T-helper 17 cell (primary cell): ENCODE data around the gene HIVEP3. TPM values are rescaled to one million over a fixed set of nuclear protein-coding genes. Genes with fewer than 3 reads are reported as not detected.

Source experiments
- ATAC-seq: fragments of 150-1000 bp; cut with Tn5 transposase; 2 replicates; pipeline ENCODE4 v1.10.0; 2021; ENCODE audit warnings: mild to moderate bottlenecking, moderate library complexity
- DNase-seq, 3 donors: peaks; one replicate each; pipeline versions ENCODE4 v3.0.0 to v3.0.0-alpha.2; 2020 to 2021
- H3K9me3 ChIP-seq: one replicate; pipeline ENCODE4 v1.7.0; 2013; ENCODE audit warnings: low read length, mild to moderate bottlenecking; ENCODE audit not compliant: control insufficient read depth, poor library complexity, severe bottlenecking
- H3K27ac Mint-ChIP-seq: one replicate; pipeline ENCODE4 v1.8.0; 2022; ENCODE audit warnings: mild to moderate bottlenecking, moderate library complexity, mixed read lengths
- H3K27me3 Mint-ChIP-seq: one replicate; pipeline ENCODE4 v1.8.0; 2022; ENCODE audit warnings: mixed read lengths
- H3K36me3 Mint-ChIP-seq: one replicate; pipeline ENCODE4 v1.8.0; 2022; ENCODE audit warnings: low read depth, mixed read lengths
- H3K4me1 Mint-ChIP-seq: one replicate; pipeline ENCODE4 v1.8.0; 2022; ENCODE audit warnings: mild to moderate bottlenecking, mixed read lengths
- H3K4me3 Mint-ChIP-seq: one replicate; pipeline ENCODE4 v1.8.0; 2022; ENCODE audit warnings: mild to moderate bottlenecking, moderate library complexity, mixed read lengths
- total RNA-seq, 4 donors: library from RNA in 2 of 4; stranded (reverse) in 2 of 4; gene quantifications; one replicate each; pipeline ENCODE4 v1.2.3 and lab custom pipeline; 2022 to 2026

HIVEP3 gene
- total RNA-seq, 2 donors from 2014 or later = 11.1 to 13.9 TPM

DNA sequence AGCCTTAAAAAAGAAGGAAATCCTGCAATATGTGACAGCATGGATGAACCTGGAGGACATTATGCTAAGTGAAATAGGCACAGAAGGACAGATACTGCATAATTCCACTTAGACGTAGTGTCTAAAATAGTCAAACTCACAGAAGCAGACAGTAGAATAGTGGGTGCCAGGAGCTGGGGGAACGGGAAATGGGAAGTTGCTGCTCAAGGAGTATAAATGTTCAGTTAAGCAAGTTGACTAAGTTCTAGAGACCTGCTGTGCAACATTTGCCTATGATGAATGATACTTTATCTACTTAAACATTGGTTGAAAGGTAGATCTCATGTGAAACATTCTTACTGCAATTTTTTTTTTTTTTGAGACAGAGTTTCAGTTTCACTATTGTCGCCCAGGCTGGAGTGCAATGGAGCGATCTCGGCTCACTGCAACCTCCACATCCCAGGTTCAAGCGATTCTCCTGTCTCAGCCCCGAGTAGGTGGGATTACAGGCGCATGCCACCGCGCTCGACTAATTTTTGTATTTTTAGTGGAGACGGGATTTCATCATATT is 197.8 kb downstream of the HIVEP3 start:
- ATAC-seq = peak; percentile 46
- Mint-ChIP-seq H3K36me3 (no peaks in the 10 kb centered on the region), H3K4me1 (peaks cover 38% of the 10 kb centered on the region), H3K27ac (peak overlapping the region; percentile 86), H3K27me3 (no peaks in the 10 kb centered on the region), H3K4me3 (peak overlapping the region; percentile 85)
- H3K9me3 ChIP-seq = no peaks in the 10 kb centered on the region
- no peak for DNase-seq

DNA sequence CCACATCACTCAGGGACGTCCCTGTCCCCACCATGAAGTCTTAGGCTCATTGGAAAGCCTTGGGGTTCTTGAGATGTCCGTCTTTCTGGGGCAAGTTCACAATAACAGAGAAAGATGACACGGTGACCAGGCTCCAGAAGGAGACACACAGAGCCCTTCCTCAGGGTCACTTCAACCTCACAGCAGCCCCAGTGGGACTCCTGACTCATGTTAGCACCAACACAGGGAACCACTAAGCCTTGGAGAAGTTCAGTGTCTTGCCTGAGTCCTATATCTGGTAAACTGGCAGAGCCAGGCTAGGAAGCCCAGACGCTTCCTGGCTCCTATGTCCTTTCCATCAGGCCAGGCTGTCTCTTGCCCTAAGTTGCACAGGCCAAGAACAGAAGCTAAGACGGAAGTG is 199.1 kb downstream of the HIVEP3 start:
- no peak for ATAC-seq
- H3K4me3 Mint-ChIP-seq = no peak overlapping the region
- peaks cover 40% of the 10 kb centered on the region for H3K4me1 Mint-ChIP-seq

DNA sequence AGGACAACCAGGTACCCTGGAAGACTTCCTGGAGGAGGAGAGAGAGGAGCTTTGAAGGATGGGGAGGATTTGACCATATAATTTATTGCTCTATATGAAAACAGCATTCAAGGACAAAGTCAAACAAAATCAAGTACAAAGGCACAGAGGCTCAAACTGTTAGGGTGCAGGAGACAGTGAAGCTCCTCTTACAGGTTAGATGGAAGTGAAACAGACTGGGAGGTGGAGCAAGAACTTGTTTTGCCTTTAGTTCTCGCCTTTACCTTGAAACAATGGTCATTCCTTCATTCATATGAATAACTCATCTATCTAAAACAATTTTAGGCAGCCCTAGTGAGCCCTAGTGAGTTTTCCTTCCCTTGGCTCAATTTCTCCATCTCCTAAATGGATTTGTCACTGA is 199.6 kb downstream of the HIVEP3 start:
- DNase-seq (no peak), ATAC-seq (no peak)
- H3K27me3 Mint-ChIP-seq = no peaks in the 10 kb centered on the region
- no peak overlapping the region for H3K4me3 Mint-ChIP-seq
- H3K36me3 Mint-ChIP-seq = no peaks in the 10 kb centered on the region
- H3K9me3 ChIP-seq = no peaks in the 10 kb centered on the region
- H3K27ac Mint-ChIP-seq = peak overlapping the region; percentile 49
- H3K4me1 Mint-ChIP-seq = peaks cover 41% of the 10 kb centered on the region

More for the DNA sequence above, 199.1 kb downstream of the HIVEP3 start:
- Mint-ChIP-seq H3K27ac (no peak overlapping the region), H3K27me3 (no peaks in the 10 kb centered on the region), H3K36me3 (no peaks in the 10 kb centered on the region)
- H3K9me3 ChIP-seq = no peaks in the 10 kb centered on the region
- no peak for DNase-seq

GRCh38 chr1:41718497-41718896 is 200.2 kb downstream of the HIVEP3 start:
- no peaks in the 10 kb centered on the region for H3K9me3 ChIP-seq
- no peak overlapping the region for H3K4me3 Mint-ChIP-seq
- H3K27ac Mint-ChIP-seq = peak overlapping the region; percentile 49
- ATAC-seq (no peak), DNase-seq (no peak)
- peaks cover 45% of the 10 kb centered on the region for H3K4me1 Mint-ChIP-seq
- no peaks in the 10 kb centered on the region for H3K27me3 Mint-ChIP-seq
- no peaks in the 10 kb centered on the region for H3K36me3 Mint-ChIP-seq

DNA sequence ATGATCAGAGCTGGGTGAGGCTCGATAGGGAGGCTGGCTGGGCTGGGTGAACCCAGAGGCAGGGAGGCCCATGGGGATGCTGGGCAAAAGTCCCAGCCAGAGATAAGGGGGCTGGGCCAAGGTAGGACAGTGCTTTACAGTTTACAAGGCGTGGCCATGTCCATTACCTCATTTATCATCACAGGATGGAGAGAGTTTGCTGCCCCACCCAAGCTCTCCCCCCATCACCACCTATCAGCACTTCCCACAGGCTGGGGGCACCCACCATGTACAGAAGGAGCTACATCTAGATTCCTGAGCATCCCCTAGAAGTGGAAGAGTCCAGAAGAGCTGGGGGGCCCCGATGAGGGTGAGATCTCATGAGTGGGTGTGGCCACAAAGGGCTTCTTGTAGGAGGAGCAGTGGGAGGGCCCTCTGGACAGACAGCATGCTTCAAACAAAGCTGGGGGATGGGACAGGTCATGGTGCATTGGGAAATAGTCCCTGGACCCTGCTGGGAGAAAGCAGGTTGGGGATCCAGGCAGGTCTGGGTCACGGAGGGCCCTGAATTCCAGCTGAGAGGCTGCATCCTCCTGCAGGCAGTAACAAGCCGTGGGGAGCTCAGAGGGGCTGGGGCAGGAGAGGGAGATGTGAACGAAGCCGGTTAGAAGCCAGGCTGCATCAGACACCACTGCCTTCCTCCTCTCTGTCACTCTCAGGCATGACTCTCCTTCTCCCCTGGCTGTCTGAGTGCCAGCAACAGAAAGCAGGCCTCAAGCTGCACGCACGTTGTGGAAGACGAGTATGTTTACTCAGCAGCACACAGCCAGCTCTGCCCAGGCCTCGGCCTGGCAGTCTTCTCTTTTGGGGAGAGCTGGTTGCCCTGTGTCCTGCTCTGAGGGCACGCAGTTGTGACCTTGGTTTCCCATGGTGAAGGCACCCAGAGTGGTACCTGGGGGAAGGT is 202.3 kb downstream of the HIVEP3 start:
- Mint-ChIP-seq H3K4me3 (no peak overlapping the region), H3K36me3 (no peaks in the 10 kb centered on the region), H3K4me1 (peaks cover 34% of the 10 kb centered on the region), H3K27me3 (no peaks in the 10 kb centered on the region), H3K27ac (peak overlapping the region; percentile 73)
- ATAC-seq (no peak), DNase-seq (no peak)
- H3K9me3 ChIP-seq = no peaks in the 10 kb centered on the region

- no peak for ATAC-seq
- Mint-ChIP-seq H3K4me1 (peaks cover 27% of the 10 kb centered on the region), H3K36me3 (no peaks in the 10 kb centered on the region), H3K27me3 (no peaks in the 10 kb centered on the region), H3K4me3 (no peak overlapping the region), H3K27ac (peak overlapping the region; percentile 68)
- H3K9me3 ChIP-seq = no peaks in the 10 kb centered on the region
- no peak for DNase-seq
Observed at GRCh38 chr1:41715441-41716095, 203.2 kb downstream of the HIVEP3 start.

DNA sequence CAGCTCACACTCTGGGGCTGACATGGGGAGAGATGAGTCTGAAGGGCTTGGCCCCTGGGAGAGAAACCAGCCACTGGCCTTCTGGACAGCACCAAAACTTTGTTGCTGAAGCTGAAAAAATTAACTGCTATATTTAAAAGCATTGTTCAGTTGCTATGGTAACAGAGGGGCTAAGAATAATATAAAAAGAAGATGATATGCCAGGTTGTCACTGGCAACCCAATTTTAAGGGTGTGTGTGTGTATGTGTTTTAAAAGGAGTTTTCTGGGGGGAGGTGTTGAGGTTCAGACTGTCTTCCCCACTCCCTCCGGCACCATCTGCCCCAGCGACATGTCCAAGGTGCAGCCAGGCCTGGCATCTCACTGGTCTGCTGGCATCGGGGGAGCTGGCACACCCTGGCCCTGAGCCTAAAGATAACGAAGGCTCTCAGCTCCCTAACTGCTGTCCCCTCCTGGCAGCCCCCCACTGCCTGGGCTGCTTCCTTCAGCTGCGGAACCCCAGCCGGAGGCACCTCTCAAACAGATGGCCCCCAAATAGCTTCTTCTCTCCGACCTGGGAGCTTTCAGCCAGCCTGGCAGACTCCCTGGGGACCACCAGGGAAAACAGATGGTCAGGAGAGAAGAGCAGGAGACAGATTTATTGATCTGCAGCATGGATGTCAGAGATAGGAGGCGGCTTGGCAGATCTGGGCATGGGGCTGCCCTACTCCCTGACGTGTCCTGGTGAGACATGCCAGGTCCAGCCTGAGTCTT is 203.9 kb downstream of the HIVEP3 start:
- ATAC-seq = no peak
- H3K4me1 Mint-ChIP-seq = peaks cover 24% of the 10 kb centered on the region
- peak overlapping the region; percentile 68 for H3K27ac Mint-ChIP-seq
- no peak overlapping the region for H3K4me3 Mint-ChIP-seq
- H3K36me3 Mint-ChIP-seq = no peaks in the 10 kb centered on the region
- H3K27me3 Mint-ChIP-seq = no peaks in the 10 kb centered on the region
- DNase-seq = no peak
- H3K9me3 ChIP-seq = no peaks in the 10 kb centered on the region

DNA sequence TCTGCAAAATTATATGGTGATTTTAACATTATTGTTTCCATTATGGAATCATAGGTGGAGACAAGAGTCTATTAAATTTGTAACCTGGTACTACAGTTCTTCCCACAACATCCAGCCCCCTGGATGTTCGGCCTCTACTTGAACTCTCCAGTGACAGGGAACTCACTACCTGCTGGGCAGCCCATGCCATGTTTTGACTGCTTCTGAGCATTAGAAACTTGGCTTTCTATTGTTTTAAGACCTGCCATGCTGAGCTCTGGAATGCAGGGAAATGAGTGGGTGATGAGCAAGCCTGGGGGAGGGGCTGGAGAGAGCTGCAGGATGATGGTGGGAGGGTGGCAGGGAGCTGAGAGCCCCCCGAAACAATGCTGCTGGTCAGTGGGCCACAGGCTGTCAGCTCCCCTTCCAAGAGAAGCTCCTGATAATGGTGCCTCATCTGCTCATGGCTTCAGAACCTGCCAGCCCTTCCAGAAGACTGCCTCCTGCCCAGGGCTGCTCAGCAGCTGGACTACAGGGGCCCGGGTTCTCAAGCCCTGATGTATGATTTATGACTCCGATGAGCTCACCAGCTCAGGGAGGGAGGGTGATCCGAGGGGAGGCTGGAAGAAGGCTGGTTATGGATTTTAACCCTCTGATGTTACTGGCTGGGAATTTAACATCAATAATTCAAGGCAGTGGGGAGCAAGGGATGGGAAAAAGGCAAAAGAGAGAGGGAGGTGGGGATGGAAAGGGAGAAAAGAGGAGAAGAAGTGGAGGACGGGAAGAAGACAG is 205.0 kb downstream of the HIVEP3 start:
- no peak for ATAC-seq
- H3K9me3 ChIP-seq = no peaks in the 10 kb centered on the region
- Mint-ChIP-seq H3K4me3 (no peak overlapping the region), H3K4me1 (peaks cover 20% of the 10 kb centered on the region), H3K27ac (no peak overlapping the region), H3K36me3 (no peaks in the 10 kb centered on the region), H3K27me3 (no peaks in the 10 kb centered on the region)
- DNase-seq = no peak

DNA sequence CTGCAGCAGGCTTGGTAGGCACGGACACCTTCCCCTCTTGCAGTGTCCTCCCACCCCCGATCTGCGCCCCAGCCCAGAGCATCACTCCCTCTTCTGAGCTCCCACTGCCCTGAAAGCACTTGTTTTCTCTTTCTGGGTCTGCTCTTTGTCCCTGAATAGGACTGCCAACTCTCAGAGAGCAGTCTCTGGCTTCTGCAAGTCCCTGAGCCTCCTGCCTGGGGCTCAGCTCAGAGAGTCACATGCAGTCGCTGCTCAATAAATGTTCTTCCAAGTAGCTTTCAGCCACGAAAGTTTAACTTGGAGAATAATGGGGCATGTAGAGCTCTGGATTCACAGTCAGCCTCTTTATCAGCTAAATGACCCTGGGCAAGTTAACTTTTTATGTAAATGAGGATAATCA is 205.6 kb downstream of the HIVEP3 start:
- H3K9me3 ChIP-seq = no peaks in the 10 kb centered on the region
- no peaks in the 10 kb centered on the region for H3K27me3 Mint-ChIP-seq
- no peaks in the 10 kb centered on the region for H3K36me3 Mint-ChIP-seq
- H3K4me1 Mint-ChIP-seq = peaks cover 18% of the 10 kb centered on the region
- no peak for DNase-seq
- ATAC-seq = no peak
- H3K27ac Mint-ChIP-seq = no peak overlapping the region
- no peak overlapping the region for H3K4me3 Mint-ChIP-seq

GRCh38 chr1:41712695-41713094 is 206.0 kb downstream of the HIVEP3 start:
- H3K27ac Mint-ChIP-seq = no peak overlapping the region
- ATAC-seq = no peak
- no peaks in the 10 kb centered on the region for H3K9me3 ChIP-seq
- no peaks in the 10 kb centered on the region for H3K27me3 Mint-ChIP-seq
- DNase-seq = no peak
- H3K4me3 Mint-ChIP-seq = no peak overlapping the region
- H3K4me1 Mint-ChIP-seq = peaks cover 18% of the 10 kb centered on the region
- no peaks in the 10 kb centered on the region for H3K36me3 Mint-ChIP-seq

- H3K4me3 Mint-ChIP-seq = no peak overlapping the region
- peaks cover 15% of the 10 kb centered on the region for H3K4me1 Mint-ChIP-seq
Observed at GRCh38 chr1:41712081-41712480, 206.6 kb downstream of the HIVEP3 start.

GRCh38 chr1:41711581-41711980 is 207.1 kb downstream of the HIVEP3 start:
- Mint-ChIP-seq H3K4me3 (no peak overlapping the region), H3K36me3 (no peaks in the 10 kb centered on the region), H3K27ac (no peak overlapping the region), H3K27me3 (no peaks in the 10 kb centered on the region), H3K4me1 (peaks cover 15% of the 10 kb centered on the region)
- DNase-seq = no peak
- ATAC-seq = no peak
- no peaks in the 10 kb centered on the region for H3K9me3 ChIP-seq

More at GRCh38 chr1:41712081-41712480, 206.6 kb downstream of the HIVEP3 start:
- DNase-seq = no peak
- ATAC-seq = no peak
- H3K27me3 Mint-ChIP-seq = no peaks in the 10 kb centered on the region
- no peak overlapping the region for H3K27ac Mint-ChIP-seq
- H3K9me3 ChIP-seq = no peaks in the 10 kb centered on the region
- H3K36me3 Mint-ChIP-seq = no peaks in the 10 kb centered on the region
